Measurements from ENCODE around the gene CCDC3. TPM values are rescaled to one million over a fixed set of nuclear protein-coding genes. Genes with fewer than 3 reads are reported as not detected.

The CCDC3 gene
- total RNA-seq, 1 donor from 2014 or later: 10.2 TPM

- TF ChIP-seq CTCF (IDR thresholded peaks at IDR 0.05): no peak
- intact Hi-C loops (cut with DNase I): no loop called here
- DNase-seq: no peak
Measured at GRCh38 chr10:12862459-12862858, 139.1 kb downstream of the CCDC3 start.

GRCh38 chr10:12854988-12855387 is 146.5 kb downstream of the CCDC3 start:
- Histone ChIP-seq H3K4me3 (no peak overlapping the region), H3K4me1 (no peaks in the 10 kb centered on the region), H3K27me3 (no peaks in the 10 kb centered on the region), H3K27ac (no peak overlapping the region), H3K36me3 (no peaks in the 10 kb centered on the region), H3K9me3 (no peaks in the 10 kb centered on the region)
- no peak for DNase-seq
- ATAC-seq: no peak
- intact Hi-C loops (cut with DNase I): no loop called here
- no peak for TF ChIP-seq CTCF (IDR thresholded peaks at IDR 0.05)

More at GRCh38 chr10:12862459-12862858, 139.1 kb downstream of the CCDC3 start:
- Histone ChIP-seq H3K36me3 (no peaks in the 10 kb centered on the region), H3K27ac (no peak overlapping the region), H3K4me1 (no peaks in the 10 kb centered on the region), H3K4me3 (no peak overlapping the region), H3K27me3 (no peaks in the 10 kb centered on the region), H3K9me3 (no peaks in the 10 kb centered on the region)
- no peak for ATAC-seq

- Histone ChIP-seq H3K27ac (no peak overlapping the region), H3K4me1 (no peaks in the 10 kb centered on the region), H3K9me3 (no peaks in the 10 kb centered on the region), H3K36me3 (no peaks in the 10 kb centered on the region), H3K27me3 (no peaks in the 10 kb centered on the region), H3K4me3 (no peak overlapping the region)
- ATAC-seq (no peak), DNase-seq (no peak)
- intact Hi-C loops (cut with DNase I): no loop called here
- no peak for TF ChIP-seq CTCF (IDR thresholded peaks at IDR 0.05)
Measured at GRCh38 chr10:12852687-12853086, 148.8 kb downstream of the CCDC3 start.

- ATAC-seq (no peak), DNase-seq (no peak)
- Histone ChIP-seq H3K36me3 (no peaks in the 10 kb centered on the region), H3K9me3 (no peaks in the 10 kb centered on the region), H3K27me3 (no peaks in the 10 kb centered on the region), H3K4me3 (no peak overlapping the region), H3K4me1 (peaks cover 6% of the 10 kb centered on the region), H3K27ac (no peak overlapping the region)
- intact Hi-C loops (cut with DNase I): no loop called here
- no peak for TF ChIP-seq CTCF (IDR thresholded peaks at IDR 0.05)
Measured at GRCh38 chr10:12849319-12850181, 152.0 kb downstream of the CCDC3 start.

- TF ChIP-seq CTCF (IDR thresholded peaks at IDR 0.05): no peak
- H3K4me3 ChIP-seq: no peak overlapping the region
- DNase-seq (no peak), ATAC-seq (no peak)
- no peaks in the 10 kb centered on the region for H3K27me3 ChIP-seq
- intact Hi-C loops (cut with DNase I): no loop called here
- H3K4me1 ChIP-seq: peaks cover 7% of the 10 kb centered on the region
- no peaks in the 10 kb centered on the region for H3K36me3 ChIP-seq
- no peaks in the 10 kb centered on the region for H3K9me3 ChIP-seq
- no peak overlapping the region for H3K27ac ChIP-seq
Measured at GRCh38 chr10:12848439-12849173, 152.9 kb downstream of the CCDC3 start.

All from upper lobe of right lung (tissue), 1 donor.